HG02763 (cell line): Measurements from ENCODE around the gene ACBD4.
A peak's percentile ranks its signal among the peaks of the same experiment; 100 is the strongest.

Experiments used
- ATAC-seq: cut with Tn5 transposase; IDR thresholded peaks from one replicate; pipeline ENCODE4 v1.9.1; 2021; ENCODE audit warnings: mild to moderate bottlenecking, moderate library complexity; ENCODE audit not compliant: unreplicated experiment

Gene ACBD4

DNA sequence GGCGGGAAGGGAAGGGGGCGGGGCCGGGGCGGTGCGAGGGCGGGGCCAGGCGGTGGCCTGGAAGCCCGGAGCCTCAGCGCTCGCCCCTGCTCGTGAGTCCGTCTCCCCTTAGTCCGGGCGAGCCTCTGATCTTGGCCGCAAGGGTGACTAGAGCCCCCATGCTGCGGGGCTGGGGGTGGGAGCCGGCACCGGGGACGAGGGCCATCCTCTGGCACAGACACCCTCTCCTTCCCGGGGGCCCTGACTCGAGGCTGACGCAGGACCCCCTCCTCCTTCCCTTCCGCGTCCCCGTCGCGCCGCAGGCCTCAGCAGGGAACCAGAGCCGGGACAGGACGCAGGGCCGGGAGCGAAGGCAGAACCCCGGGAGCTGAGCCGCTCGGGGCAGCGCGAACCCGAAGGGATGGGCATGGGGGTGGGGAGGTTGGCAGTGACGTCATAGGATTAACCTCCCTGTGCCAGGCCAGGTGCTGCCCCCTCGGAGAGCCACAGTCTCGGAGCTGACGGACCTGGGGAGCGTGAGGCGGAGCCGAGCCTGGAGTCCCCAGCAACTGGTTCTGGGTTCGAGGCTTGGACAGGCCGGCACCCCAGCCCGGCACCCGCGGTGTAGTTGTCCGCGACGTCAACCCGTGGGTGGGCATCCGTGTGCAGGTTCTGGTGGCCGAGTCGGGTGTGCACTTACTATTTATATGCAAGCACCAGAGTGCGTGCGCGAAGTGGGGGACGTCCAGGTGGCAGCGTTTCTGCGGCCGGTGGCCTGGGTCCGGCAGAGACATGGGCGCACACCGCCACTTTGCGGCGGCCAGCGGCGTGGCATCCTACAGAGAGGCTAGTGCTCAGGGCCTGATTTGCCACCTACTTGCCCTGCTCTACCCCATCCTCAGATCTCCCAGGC is 2.7 kb upstream of the ACBD4 start:
- no peak for ATAC-seq

DNA sequence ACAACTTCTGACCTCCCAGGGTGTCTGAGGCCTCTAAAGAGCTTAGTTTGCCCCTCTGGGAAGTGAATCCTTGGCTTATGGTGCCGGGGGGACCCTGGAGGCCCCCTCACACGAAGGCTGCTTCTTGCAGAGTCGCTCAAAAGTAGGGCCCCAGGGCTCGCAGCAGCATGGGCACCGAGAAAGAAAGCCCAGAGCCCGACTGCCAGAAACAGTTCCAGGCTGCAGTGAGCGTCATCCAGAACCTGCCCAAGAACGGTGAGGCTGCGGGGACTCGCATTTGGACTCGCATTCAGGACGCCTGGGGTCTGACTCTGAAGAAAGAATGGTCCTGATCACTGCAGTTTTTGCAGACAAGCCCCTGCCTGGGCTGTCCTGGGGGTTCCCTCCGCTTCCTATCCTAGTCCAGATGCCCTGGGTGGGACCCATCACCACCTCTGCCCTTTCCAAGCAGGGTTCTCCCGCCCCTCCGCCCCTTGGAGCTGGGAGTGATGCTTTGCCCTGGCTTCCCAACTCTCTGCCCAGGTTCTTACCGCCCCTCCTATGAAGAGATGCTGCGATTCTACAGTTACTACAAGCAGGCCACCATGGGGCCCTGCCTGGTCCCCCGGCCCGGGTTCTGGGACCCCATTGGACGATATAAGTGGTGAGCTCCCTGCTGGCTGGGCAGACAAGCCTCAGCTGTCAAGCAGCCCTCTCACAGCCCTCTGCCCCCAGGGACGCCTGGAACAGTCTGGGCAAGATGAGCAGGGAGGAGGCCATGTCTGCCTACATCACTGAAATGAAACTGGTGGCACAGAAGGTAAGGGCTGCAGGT is 698 bp downstream of the ACBD4 start:
- no peak for ATAC-seq

GRCh38 chr17:45136846-45137560 is 1.5 kb downstream of the ACBD4 start:
- no peak for ATAC-seq

DNA sequence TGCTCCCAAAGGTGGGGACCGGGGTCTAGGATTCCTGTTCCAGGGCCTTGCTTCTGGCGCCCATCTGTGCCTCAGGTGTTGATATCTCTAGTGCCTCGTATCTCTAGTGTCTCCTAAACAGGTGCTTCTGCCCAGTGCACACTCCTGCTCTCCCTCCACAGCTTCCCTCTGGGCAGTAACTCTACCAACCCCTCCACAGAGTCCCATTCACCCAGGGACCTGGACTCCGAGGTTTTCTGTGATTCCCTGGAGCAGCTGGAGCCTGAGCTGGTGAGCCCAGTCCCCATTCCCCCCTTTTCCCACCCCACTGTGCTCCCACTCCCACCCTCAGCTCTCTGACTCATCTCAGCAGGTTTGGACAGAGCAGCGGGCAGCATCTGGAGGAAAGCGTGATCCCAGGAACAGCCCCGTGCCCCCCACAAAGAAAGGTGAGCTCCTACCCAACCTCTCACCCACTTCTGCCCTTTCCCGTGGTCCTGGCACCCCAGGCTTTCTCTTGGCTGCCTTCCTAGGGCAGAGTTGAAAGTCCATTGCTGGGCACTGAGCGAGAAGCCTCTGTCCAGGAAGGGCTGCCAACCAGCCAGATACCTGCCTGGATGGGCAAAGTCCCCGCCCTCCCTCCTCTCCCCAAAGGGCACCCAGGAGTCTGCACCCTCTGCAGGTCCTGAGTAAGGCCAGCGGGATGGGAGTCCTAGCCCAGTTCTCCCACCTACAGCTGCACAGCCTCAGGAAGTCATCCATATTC is 2.2 kb downstream of the ACBD4 start:
- ATAC-seq = no peak

- ATAC-seq = no peak
Measured at GRCh38 chr17:45138911-45139532, 3.5 kb downstream of the ACBD4 start.

GRCh38 chr17:45139533-45139920 is 4.0 kb downstream of the ACBD4 start:
- ATAC-seq = no peak

DNA sequence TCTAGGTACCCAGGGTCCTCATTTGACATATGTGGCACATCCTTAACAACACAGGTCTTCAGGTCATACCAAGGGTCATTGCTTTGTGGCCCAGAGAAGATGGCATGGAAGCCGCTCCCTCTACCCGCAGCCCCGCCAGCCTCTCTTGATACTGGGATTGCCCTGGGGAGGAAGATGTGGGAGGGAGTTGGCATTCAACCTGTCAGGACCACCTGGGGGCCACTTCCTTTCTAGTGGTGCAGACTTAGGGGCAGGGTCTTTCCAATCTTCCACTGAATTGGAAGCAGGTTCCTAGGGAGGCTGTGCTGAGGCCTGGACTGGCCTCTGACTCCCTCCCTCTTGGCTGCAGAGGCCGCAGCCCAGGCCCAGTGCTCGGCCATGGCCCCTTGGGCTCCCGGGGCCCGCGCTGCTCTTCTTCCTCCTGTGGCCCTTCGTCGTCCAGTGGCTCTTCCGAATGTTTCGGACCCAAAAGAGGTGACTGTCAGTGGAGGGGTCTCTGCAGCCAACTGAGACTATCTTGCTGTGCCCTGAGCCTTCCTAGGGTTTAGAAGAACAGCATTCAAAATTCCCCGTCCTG is 7.7 kb downstream of the ACBD4 start:
- no peak for ATAC-seq

GRCh38 chr17:45143767-45144198 is 8.3 kb downstream of the ACBD4 start:
- ATAC-seq = no peak

GRCh38 chr17:45144199-45145034 is 8.9 kb downstream of the ACBD4 start:
- ATAC-seq = no peak

DNA sequence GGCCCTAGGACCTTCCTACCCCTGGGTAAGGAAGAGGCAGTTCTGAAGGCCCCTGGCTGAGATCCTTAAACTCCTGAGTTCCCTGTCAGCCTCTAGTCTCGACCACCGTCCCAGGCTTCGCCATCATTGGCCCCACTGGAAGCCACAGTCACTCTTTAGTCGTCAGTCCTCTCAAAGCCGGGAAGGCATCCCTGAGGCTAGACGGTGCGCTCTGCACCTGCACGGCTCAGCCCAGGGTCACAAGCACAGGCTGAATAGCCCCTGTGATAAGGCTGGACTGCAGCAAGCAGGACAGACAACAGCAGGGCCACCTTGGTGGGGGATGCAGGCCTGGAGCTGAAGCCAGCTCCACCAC is 9.5 kb downstream of the ACBD4 start:
- no peak for ATAC-seq

- no peak for ATAC-seq
Measured at GRCh38 chr17:45146166-45146565, 10.7 kb downstream of the ACBD4 start.

- ATAC-seq = no peak
Measured at GRCh38 chr17:45146592-45146889, 11.1 kb downstream of the ACBD4 start.

GRCh38 chr17:45146890-45147580 is 11.5 kb downstream of the ACBD4 start:
- ATAC-seq = no peak

DNA sequence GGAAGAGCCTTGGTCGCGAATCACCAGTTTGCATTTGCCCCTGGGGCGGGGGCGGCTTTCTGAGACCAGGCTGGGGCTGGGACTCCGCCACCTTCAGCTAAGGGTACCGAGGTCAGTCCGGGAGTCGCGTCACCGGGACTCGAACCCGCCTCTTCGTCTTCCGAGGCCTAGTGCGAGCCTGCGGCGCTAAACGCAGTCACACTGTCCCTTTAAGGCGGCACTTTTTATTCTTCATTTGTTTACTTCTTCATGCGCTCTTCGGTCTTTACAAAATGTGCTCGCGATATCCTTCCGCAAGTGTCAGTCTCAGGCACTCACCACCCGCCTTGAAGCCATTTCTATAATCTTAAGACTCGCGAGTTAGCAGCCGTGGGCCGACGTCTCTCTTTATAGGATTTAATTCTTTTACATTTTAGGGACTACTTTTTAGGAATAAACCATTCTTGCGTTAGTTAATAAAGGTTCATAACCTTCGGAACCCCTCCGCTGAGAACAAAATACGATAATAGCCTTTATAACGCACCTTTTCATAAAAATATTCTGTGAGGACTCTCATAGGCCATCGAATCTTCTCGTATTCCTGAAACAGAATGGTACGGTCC is 12.2 kb downstream of the ACBD4 start:
- no peak for ATAC-seq

DNA sequence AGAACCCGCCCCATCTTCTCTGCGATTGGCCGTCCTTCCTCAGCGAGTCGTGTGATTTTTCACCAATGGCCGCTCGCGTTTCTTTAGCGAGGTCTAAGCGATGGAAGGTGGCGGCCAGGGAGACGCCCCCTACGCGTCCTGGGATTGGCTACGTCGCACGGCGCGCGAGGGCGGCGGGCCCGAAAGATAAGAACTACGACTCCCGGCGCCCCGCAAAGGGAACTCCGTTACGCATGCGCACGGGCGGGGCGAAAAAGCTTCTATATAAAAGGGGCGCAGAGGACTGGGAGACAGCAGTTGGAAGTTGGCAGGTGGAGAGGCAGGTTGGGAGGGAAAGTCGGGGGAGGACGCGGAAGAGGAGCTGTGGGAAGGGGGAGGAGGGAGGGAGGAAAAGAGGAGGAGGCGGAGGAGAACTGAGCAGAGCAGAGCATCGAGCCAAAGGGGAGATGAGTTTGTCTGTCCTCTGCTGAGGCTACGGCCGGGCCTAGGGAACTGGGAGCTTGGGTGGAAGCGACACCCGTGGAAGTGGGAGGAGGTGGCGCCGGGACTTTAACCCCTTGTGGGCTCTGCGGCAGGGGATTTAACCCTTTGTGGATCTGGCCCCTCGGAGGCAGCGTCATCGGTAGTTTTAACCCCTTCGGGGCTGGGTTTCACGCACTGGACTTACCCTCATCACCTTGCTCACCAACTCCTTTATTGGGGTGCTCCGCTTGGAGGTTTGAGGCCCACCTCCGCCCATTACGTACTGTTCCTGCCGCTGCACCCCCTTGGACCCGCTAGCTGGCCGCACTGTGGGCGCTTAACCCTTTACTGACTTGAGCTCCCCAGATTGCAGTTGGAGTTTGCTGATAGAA is 12.9 kb downstream of the ACBD4 start, which contains the start of gene HEXIM1:
TSS of gene HEXIM1 (plus strand) at position 293 of the 854 bp plus-strand sequence. CDS start 716 bp downstream, outside the sequence.
- ATAC-seq = peak; percentile 73

- ATAC-seq = no peak
Measured at GRCh38 chr17:45149037-45149668, 13.7 kb downstream of the ACBD4 start.
